SK-N-SH (cell line): ENCODE measurements around the gene UNK. TPM values are rescaled to one million over a fixed set of nuclear protein-coding genes. Genes with fewer than 3 reads are reported as not detected.

Experiments
- CTCF ChIA-PET: fragments of 300-600, 350-600 bp; formaldehyde crosslinking; extraction: SDS; loops from one replicate; lab custom pipeline; 2021; lab: Yijun Ruan, JAX
- POLR2A ChIA-PET: fragments of 350-600 bp; sonication (Branson Sonifier 250); formaldehyde crosslinking; extraction: SDS; loops from one replicate; lab custom pipeline; 2020; ENCODE audit warnings: antibody characterized with exemption, inconsistent platforms; lab: Yijun Ruan, JAX
- DNase-seq: peaks from one replicate; pipeline ENCODE4 v3.0.0; 2012
- H2AFZ ChIP-seq: fragments of 200-600 bp; sonication (generic); 2 replicates; pipeline ENCODE4 v1.8.1; 2016; ENCODE audit warnings: antibody characterized with exemption, mild to moderate bottlenecking, low read depth
- H3F3A ChIP-seq: fragments of 200-600 bp; sonication (generic); replicated peaks from 2 replicates; pipeline ENCODE3; 2016; ENCODE audit warnings: antibody characterized with exemption, mild to moderate bottlenecking; ENCODE audit not compliant: insufficient read depth
- H3K27ac ChIP-seq, 2 experiments: fragments of 200-500 bp in 1 of 2; fragments of 200-600 bp in 1 of 2; sonication (Bioruptor generic) in 1 of 2; sonication (generic), shearing (Covaris generic) in 1 of 2; 2 replicates each; pipeline versions ENCODE4 v1.5.1 to v1.6.1; 2014 to 2016; ENCODE audit warnings: low read depth in 2 of 2, inconsistent platforms in 1 of 2, low read length in 1 of 2, mild to moderate bottlenecking in 1 of 2, mixed read lengths in 1 of 2
- H3K27me3 ChIP-seq: fragments of 200-600 bp; sonication (generic), shearing (Covaris generic); 2 replicates; pipeline ENCODE4 v1.6.1; 2016; ENCODE audit warnings: mixed run types; ENCODE audit not compliant: insufficient read depth
- H3K36me3 ChIP-seq, 2 experiments: fragments of 200-500 bp in 1 of 2; fragments of 200-600 bp in 1 of 2; sonication (Bioruptor generic) in 1 of 2; sonication (generic) in 1 of 2; replicated peaks in 1 of 2; 2 replicates each; pipeline versions ENCODE3 to v1.5.1; 2014 to 2016; ENCODE audit warnings: low read length in 1 of 2, mild to moderate bottlenecking in 1 of 2; ENCODE audit not compliant: insufficient read depth in 2 of 2, control insufficient read depth in 1 of 2
- H3K4me1 ChIP-seq, 2 experiments: fragments of 200-500 bp in 1 of 2; fragments of 200-600 bp in 1 of 2; sonication (Bioruptor generic) in 1 of 2; sonication (generic), shearing (Covaris generic) in 1 of 2; 2 replicates each; pipeline versions ENCODE4 v1.5.1 to v1.6.1; 2014 to 2016; ENCODE audit warnings: low read depth in 1 of 2, low read length in 1 of 2, mixed run types in 1 of 2; ENCODE audit not compliant: insufficient read depth in 2 of 2, control insufficient read depth in 1 of 2
- H3K4me2 ChIP-seq: fragments of 200-600 bp; sonication (generic), shearing (Covaris generic); 2 replicates; pipeline ENCODE4 v1.6.1; 2017; ENCODE audit warnings: mixed run types
- H3K4me3 ChIP-seq, 2 experiments: fragments of 200-500 bp in 1 of 2; fragments of 200-600 bp in 1 of 2; sonication (Bioruptor generic) in 1 of 2; sonication (generic), shearing (Covaris generic) in 1 of 2; 2 replicates each; pipeline versions ENCODE4 v1.5.1 to v1.8.1; 2014 to 2016; ENCODE audit warnings: low read depth in 2 of 2, inconsistent platforms in 1 of 2, low read length in 1 of 2, mild to moderate bottlenecking in 1 of 2, mixed read lengths in 1 of 2, moderate library complexity in 1 of 2
- H3K79me2 ChIP-seq: fragments of 200-600 bp; sonication (generic); 2 replicates; pipeline ENCODE4 v1.8.1; 2017; ENCODE audit warnings: mild to moderate bottlenecking; ENCODE audit not compliant: insufficient read depth
- H3K9ac ChIP-seq: fragments of 200-600 bp; sonication (generic); 2 replicates; pipeline ENCODE4 v1.6.1; 2017; ENCODE audit warnings: mixed run types
- H3K9me2 ChIP-seq: fragments of 200-600 bp; sonication (generic); 2 replicates; pipeline ENCODE4 v1.6.1; 2017; ENCODE audit warnings: mixed run types
- H3K9me3 ChIP-seq: fragments of 200-600 bp; sonication (generic); 2 replicates; pipeline ENCODE4 v1.6.1; 2017; ENCODE audit warnings: mixed run types, mild to moderate bottlenecking, moderate library complexity
- H4K20me1 ChIP-seq: fragments of 200-600 bp; sonication (generic); 2 replicates; pipeline ENCODE4 v1.6.1; 2017; ENCODE audit warnings: mild to moderate bottlenecking, mixed run types; ENCODE audit not compliant: insufficient read depth
- FOXJ3 ChIP-seq: sonication (generic); formaldehyde crosslinking; IDR thresholded peaks from 2 replicates; pipeline ENCODE4 v1.5.1; 2020; ENCODE audit warnings: mild to moderate bottlenecking, missing genetic modification reagents
- FOXM1 ChIP-seq: IDR thresholded peaks from 2 replicates; pipeline ENCODE4 v1.4.0; 2012; ENCODE audit warnings: low read depth, mild to moderate bottlenecking
- GATA2 ChIP-seq: sonication (generic); formaldehyde crosslinking; IDR thresholded peaks from 2 replicates; pipeline ENCODE4 v1.5.0; 2020; ENCODE audit warnings: mild to moderate bottlenecking, missing genetic modification reagents
- JUND ChIP-seq: IDR thresholded peaks from 2 replicates; pipeline ENCODE4 v1.4.0; 2012
- MAX ChIP-seq: IDR thresholded peaks from 2 replicates; pipeline ENCODE4 v1.4.0; 2012; ENCODE audit warnings: low read depth
- MEF2A ChIP-seq: IDR thresholded peaks from 2 replicates; pipeline ENCODE4 v1.4.0; 2012; ENCODE audit warnings: low read depth, borderline replicate concordance
- MXI1 ChIP-seq: IDR thresholded peaks from 2 replicates; pipeline ENCODE4 v1.6.1; 2012; ENCODE audit warnings: mild to moderate bottlenecking, low read depth, low read length, improper control_type of control experiment
- NFIC ChIP-seq: IDR thresholded peaks from 2 replicates; pipeline ENCODE4 v1.4.0; 2012; ENCODE audit warnings: borderline replicate concordance
- PBX3 ChIP-seq: IDR thresholded peaks from 2 replicates; pipeline ENCODE4; 2012
- POLR2AphosphoS5 ChIP-seq: IDR thresholded peaks from 2 replicates; pipeline ENCODE4 v1.6.1; 2012; ENCODE audit warnings: low read depth, low read length
- RCOR1 ChIP-seq: fragments of 150-350 bp; IDR thresholded peaks from 2 replicates; pipeline ENCODE4 v1.6.1; 2017; ENCODE audit warnings: antibody characterized with exemption, low read length
- SIN3A ChIP-seq: IDR thresholded peaks from 2 replicates; pipeline ENCODE4 v1.6.1; 2012; ENCODE audit warnings: low read depth, mild to moderate bottlenecking, low read length, moderate library complexity, borderline replicate concordance
- SMC3 ChIP-seq: IDR thresholded peaks from 2 replicates; pipeline ENCODE4 v1.6.1; 2012; ENCODE audit warnings: low read depth, low read length, improper control_type of control experiment
- WGBS: methylation state at CpG from one replicate; pipeline ENCODE4 v1.1.6; 2017; ENCODE audit warnings: low lambda C conversion rate; 5-methylcytosine and 5-hydroxymethylcytosine counted together
- polyA plus RNA-seq, 3 experiments: library from polyadenylated mRNA; depleted of rRNA; stranded (reverse); fragments of >200 nt; gene quantifications; 2 replicates each; pipeline ENCODE4 v1.2.3, GENCODE V29; 2012
- TF ChIP-seq, protein P1 (sequence below): IDR thresholded peaks from 2 replicates; pipeline ENCODE4 v1.6.1; 2012; ENCODE audit warnings: mild to moderate bottlenecking, low read depth, low read length, moderate library complexity
- TF ChIP-seq, protein P2 (sequence below): fragments of 150-350 bp; IDR thresholded peaks from 2 replicates; pipeline ENCODE4 v1.6.1; 2017; ENCODE audit warnings: antibody characterized with exemption, low read length, low read depth, borderline replicate concordance

The UNK gene
- polyA plus RNA-seq, 1 of the 3 experiments (the other 2 are of a cell fraction) = 24.8 TPM

- H2AFZ ChIP-seq = no peak overlapping the region
- no peak overlapping the region for H3K4me2 ChIP-seq
- H3K27me3 ChIP-seq = no peaks in the 10 kb centered on the region
- H3K36me3 ChIP-seq = peaks cover 0 to 31% of the 10 kb centered on the region in 2 experiments
- H3K79me2 ChIP-seq = no peaks in the 10 kb centered on the region
- TF ChIP-seq SIN3A = 0 out of 2 replicates have a peak, but pooled peaks have one; percentile 6
- TF ChIP-seq GATA2 (CRISPR knock-in tag) = no peak
- no peak for TF ChIP-seq PBX3
- DNase-seq = no peak
- no peak overlapping the region for H3K4me3 ChIP-seq
- POLR2A ChIA-PET = interaction anchor here (0.5 to 3.3 kb wide), 15 partner anchors 9 to 291 kb away, joined by 3 to 39 read pairs (median 4); partner anchors contain the start of genes GALK1 and UNC13D
- H3K4me1 ChIP-seq = peaks cover 5 to 40% of the 10 kb centered on the region in 2 experiments; a peak in 2 of 4 replicates
- no peak overlapping the region for H3K9ac ChIP-seq
- 76% methylated on average over 13 of the region's 14 CpGs for WGBS
- H3K9me2 ChIP-seq = no peaks in the 10 kb centered on the region
- no peaks in the 10 kb centered on the region for H4K20me1 ChIP-seq
- H3K27ac ChIP-seq = peak overlapping the region; percentile 10 to 98; a peak in 3 of 4 replicates
- no peaks in the 10 kb centered on the region for H3K9me3 ChIP-seq
- peaks cover 7% of the 10 kb centered on the region for H3F3A ChIP-seq
- CTCF ChIA-PET = interaction anchor here (0.6 to 16.5 kb wide), 30 partner anchors 11 to 372 kb away, joined by 3 to 326 read pairs (median 7); partner anchors contain the start of genes GALK1, MRPL38, TRIM47 and UNC13D
These were observed 42.1 kb downstream of the UNK start for GRCh38 chr17:75826561-75827307.

DNA sequence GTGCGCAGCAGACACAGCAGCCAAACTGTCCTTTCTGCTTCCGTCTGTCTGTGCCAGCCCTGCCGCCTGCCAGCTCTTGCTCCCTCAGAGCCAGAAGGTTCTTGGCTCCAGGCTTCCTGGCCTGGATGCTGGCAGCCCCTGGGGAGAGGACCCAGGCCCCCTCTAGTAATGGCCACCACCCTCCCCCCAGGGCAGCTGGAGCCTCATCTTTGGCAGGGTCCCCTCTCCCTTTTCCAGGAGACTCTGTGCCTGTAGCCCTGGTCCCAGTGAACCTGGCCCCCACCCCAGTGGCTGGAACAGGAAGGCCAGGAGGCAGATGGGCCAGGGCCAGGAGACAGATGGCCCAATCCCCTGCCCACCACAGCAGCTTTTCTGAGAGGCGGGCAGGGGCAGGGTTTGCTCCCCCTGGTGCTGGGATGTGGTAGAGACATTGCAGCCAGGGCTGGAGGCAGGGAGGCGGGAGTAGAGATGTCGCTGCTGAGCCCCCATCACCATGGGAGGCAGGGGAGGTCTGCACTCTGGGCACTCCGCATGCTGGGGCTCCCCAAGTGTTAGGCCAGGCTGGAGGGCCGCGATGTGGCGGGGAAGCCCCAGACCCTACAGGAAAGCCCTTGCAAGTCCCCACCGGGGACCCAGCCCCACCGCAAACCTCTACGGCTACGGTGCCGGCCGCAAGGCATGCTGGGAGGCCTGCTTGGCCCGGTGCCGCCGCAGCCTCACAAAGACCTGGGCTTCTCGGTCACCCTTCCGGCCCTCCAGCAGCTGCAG lies 42.9 kb downstream of the UNK start:
- Histone ChIP-seq H2AFZ (peak overlapping the region; percentile 80; the same call in 1 of the 2 replicates), H3K27me3 (no peaks in the 10 kb centered on the region), H3K36me3 (peaks cover 0 to 26% of the 10 kb centered on the region in 2 experiments), H3K9me2 (no peaks in the 10 kb centered on the region), H3K4me1 (peaks cover 5 to 33% of the 10 kb centered on the region in 2 experiments; a peak in 2 of 4 replicates), H3K9ac (peak overlapping the region; percentile 30; the same call in 1 of the 2 replicates), H3K79me2 (no peaks in the 10 kb centered on the region), H4K20me1 (no peaks in the 10 kb centered on the region), H3K4me3 (peak overlapping the region; percentile 18 to 37; a peak in 3 of 4 replicates), H3F3A (peaks cover 7% of the 10 kb centered on the region), H3K9me3 (no peaks in the 10 kb centered on the region), H3K27ac (peak overlapping the region; percentile 10 to 98; a peak in 3 of 4 replicates), H3K4me2 (peak overlapping the region; percentile 62)
- CTCF ChIA-PET = interaction anchor here (0.6 to 16.5 kb wide), 37 partner anchors 12 to 557 kb away, joined by 3 to 326 read pairs (median 5); partner anchors contain the start of genes GALK1, MIF4GD, MRPL38 and TRIM47
- 56% methylated on average over 5 of the region's 21 CpGs for WGBS
- POLR2A ChIA-PET = interaction anchor here (0.5 to 3.3 kb wide), 16 partner anchors 9 to 292 kb away, joined by 3 to 39 read pairs (median 4); partner anchors contain the start of genes GALK1, UNC13D and WBP2
- DNase-seq = peak; percentile 99
- no peak; the same call in 1 of the 2 replicates for TF ChIP-seq PBX3
- peak; percentile 83; the same call in 1 of the 2 replicates for TF ChIP-seq MXI1
- peak; percentile 70 for TF ChIP-seq POLR2AphosphoS5
- TF ChIP-seq FOXM1 = no peak
- TF ChIP-seq, protein P1, sequence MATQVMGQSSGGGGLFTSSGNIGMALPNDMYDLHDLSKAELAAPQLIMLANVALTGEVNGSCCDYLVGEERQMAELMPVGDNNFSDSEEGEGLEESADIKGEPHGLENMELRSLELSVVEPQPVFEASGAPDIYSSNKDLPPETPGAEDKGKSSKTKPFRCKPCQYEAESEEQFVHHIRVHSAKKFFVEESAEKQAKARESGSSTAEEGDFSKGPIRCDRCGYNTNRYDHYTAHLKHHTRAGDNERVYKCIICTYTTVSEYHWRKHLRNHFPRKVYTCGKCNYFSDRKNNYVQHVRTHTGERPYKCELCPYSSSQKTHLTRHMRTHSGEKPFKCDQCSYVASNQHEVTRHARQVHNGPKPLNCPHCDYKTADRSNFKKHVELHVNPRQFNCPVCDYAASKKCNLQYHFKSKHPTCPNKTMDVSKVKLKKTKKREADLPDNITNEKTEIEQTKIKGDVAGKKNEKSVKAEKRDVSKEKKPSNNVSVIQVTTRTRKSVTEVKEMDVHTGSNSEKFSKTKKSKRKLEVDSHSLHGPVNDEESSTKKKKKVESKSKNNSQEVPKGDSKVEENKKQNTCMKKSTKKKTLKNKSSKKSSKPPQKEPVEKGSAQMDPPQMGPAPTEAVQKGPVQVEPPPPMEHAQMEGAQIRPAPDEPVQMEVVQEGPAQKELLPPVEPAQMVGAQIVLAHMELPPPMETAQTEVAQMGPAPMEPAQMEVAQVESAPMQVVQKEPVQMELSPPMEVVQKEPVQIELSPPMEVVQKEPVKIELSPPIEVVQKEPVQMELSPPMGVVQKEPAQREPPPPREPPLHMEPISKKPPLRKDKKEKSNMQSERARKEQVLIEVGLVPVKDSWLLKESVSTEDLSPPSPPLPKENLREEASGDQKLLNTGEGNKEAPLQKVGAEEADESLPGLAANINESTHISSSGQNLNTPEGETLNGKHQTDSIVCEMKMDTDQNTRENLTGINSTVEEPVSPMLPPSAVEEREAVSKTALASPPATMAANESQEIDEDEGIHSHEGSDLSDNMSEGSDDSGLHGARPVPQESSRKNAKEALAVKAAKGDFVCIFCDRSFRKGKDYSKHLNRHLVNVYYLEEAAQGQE = peak; percentile 13; the same call in 1 of the 2 replicates
- TF ChIP-seq, protein P2, sequence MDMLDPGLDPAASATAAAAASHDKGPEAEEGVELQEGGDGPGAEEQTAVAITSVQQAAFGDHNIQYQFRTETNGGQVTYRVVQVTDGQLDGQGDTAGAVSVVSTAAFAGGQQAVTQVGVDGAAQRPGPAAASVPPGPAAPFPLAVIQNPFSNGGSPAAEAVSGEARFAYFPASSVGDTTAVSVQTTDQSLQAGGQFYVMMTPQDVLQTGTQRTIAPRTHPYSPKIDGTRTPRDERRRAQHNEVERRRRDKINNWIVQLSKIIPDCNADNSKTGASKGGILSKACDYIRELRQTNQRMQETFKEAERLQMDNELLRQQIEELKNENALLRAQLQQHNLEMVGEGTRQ = no peak
- no peak for TF ChIP-seq MEF2A
- no peak for TF ChIP-seq JUND
- TF ChIP-seq RCOR1 = peak; percentile 5; the same call in 1 of the 2 replicates
- TF ChIP-seq NFIC = peak; percentile 75
- TF ChIP-seq SMC3 = peak; percentile 83
- TF ChIP-seq MAX = peak; percentile 51; the same call in 1 of the 2 replicates
- TF ChIP-seq FOXJ3 (CRISPR knock-in tag) = no peak
